GM19463 (cell line): ENCODE data around the gene TNS1.

Experiments used
- ATAC-seq: cut with Tn5 transposase; IDR thresholded peaks from one replicate; pipeline ENCODE4 v1.9.1; 2021; ENCODE audit warnings: mild to moderate bottlenecking, moderate library complexity; ENCODE audit not compliant: unreplicated experiment

Gene TNS1

DNA sequence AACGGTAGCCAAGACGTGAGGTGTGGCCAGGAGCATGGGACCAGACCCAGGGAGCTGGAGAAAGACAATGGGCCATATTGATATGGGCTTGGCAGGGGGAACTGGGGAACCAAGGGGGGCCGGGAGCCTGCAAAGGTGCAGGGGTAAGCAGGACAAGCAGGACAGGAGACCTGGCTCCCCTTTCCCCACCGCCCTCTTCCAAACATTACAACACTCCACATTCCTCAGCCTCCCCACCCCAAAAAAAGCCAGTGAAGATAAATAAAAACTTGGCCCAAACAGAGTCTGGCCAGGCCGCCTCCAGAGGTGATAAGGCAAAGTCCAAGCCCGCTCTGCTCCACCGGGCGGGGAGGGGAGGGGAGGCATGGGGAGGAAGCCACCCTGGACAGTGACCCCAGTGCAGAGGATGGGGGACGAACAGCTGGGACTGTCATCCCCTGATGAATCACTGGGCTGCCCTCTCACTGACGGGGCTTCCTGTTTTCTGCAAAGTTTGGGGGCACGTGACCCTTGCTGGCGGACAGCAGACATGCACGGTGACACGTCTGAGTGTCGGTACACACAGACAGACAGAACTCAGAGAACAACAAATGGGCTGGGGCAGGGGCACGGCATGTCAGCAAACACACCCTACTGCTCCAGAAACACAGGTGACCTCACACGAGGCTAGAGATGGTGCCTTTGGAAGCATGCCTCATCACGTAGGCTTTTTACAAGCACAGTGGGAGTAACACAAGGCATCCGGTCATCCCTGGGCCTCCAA, 100.2 kb downstream of the TNS1 start:
- no peak for ATAC-seq

DNA sequence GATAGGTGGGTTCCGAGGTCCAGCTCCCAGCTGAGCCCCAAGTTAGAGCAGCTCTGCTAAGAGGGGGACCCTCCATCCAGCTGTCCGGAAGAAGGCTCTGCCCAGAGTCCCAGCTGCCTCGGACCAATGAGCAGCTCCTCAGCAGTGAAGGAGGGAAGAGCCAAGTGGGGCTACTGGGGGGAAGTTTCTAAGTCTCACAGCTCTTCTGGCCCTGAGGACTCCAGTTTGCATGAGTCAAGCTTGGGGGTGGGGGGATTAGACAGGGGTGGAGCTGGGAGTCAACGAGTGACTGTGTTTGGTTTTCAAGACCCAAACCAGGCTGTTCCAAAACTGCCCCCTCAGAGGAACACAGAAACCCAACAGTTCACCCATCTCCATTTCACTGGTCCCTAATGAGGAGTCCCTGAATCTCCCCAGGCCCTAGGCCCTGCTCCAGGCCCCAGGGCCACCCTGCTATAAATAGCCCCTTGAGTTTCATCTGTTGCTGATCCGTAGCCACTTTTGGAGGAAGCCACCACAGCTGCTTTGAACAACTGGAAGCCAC, 100.9 kb downstream of the TNS1 start:
- ATAC-seq: no peak

DNA sequence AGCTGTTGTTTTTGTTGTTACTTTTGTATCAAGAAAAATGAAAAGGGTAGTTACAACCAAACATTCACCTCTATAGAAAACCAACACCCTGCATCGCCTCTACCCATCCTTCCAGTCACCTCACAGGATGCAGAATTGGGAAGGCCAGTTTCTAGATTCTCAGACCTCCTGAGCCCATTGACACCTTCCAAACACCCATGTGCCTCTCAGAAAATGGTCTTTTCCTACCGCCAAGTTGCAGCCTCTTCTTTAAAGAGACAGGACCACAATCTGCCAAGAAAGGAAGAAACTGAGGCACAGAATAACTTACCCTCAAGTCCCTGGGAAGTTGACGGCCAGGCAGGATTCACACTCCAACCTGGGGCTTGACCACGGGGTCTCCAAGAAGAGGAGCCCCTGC, 101.4 kb downstream of the TNS1 start:
- no peak for ATAC-seq

DNA sequence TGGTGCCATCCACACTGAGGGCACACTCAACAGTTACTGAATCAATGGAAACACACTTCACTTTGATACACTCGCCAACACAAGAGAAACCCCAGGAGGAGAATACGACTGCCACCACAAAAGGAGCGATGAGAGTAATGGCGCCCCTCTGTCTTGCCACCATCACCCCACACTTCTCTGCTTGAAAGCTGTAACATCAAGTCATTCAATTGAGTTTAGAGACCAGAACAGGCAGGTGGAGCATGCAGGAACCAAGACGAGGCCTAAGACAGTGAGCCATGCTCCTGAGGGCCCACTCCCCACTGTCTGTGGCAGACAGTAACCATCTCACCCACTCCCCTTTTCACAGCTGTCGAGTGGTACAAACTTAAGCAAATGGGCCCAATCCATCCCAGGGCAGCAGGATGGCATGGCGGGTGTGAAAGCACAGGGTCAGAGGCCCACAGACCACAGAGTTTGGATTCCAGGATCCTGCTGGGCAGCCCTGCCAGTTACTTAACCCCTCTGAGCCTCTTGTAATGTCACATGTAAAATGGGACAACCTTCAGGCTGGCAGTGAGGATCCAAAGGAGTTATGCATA, 101.9 kb downstream of the TNS1 start:
- ATAC-seq: no peak

DNA sequence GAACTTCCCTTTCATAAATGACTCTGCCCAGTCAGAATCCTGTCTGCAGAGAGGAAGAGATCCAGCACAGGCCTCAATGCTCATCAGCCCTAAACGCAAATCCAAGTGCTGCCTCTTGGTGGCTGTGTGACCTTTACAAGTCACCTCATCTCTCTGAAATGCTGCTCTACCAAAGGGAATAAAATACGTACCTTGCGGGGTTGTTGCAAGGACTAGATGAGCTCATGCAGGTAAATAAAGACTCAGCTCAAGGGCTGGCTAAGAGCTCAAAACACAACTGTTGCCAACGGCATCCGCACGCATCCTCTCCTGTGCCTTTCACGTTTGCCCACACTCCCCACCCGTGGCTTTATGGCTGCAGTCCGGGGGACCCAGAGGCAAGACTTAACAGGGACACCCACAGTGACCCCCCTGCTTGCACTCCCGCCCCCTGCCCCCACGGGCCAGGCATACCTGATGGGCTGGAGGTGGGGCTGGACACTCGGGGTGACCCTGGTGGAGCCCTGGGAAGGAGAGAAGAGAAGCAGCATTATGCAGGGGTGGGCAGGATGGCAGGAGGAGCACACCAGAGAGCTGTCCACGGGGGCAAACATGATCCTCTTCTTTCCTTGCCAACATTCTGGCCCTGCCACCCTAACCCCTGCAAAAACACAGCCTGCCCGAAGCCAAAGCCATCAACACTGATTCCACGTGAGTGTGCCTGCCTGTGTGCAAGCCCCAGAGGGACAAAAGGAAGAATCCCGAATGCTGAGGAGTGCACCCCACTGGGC, 102.6 kb downstream of the TNS1 start:
- no peak for ATAC-seq

DNA sequence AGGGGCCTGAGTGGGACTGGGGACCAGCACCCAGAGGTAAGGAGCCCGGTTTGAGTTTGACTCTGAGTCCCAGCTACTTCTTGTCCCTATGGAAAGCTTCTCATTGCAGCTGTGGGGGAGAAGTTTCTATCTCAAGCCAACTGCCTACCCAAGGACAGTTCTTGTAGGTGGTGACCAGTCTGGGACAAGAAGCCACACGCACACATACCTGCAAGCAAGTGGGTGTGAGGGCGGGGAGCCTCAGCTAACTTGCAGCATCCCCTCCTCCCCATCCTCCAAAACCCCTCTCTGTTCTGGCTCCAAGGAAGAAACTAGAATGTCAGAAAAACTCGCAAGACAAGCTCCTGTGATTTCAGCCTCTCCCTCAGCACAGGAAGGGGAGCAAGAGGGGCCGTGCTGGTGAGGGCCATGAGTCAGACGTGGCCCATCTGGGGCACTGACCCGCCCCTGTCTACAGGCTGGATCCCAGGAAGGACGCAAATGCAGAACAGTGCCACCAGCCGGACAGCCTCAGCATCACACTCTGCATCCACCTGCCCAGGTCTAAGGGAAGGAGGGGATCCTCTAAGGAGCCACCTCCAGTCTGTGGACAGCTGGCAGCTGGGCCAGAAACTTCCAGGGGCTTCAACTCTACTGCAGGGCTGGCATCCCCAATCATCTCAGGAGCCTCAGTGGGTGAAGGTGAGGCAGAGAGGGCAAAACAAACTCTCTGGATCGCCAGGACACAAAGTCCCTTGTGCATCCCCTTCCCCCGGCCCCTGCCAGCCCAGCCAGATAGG, 103.4 kb downstream of the TNS1 start:
- ATAC-seq: no peak

DNA sequence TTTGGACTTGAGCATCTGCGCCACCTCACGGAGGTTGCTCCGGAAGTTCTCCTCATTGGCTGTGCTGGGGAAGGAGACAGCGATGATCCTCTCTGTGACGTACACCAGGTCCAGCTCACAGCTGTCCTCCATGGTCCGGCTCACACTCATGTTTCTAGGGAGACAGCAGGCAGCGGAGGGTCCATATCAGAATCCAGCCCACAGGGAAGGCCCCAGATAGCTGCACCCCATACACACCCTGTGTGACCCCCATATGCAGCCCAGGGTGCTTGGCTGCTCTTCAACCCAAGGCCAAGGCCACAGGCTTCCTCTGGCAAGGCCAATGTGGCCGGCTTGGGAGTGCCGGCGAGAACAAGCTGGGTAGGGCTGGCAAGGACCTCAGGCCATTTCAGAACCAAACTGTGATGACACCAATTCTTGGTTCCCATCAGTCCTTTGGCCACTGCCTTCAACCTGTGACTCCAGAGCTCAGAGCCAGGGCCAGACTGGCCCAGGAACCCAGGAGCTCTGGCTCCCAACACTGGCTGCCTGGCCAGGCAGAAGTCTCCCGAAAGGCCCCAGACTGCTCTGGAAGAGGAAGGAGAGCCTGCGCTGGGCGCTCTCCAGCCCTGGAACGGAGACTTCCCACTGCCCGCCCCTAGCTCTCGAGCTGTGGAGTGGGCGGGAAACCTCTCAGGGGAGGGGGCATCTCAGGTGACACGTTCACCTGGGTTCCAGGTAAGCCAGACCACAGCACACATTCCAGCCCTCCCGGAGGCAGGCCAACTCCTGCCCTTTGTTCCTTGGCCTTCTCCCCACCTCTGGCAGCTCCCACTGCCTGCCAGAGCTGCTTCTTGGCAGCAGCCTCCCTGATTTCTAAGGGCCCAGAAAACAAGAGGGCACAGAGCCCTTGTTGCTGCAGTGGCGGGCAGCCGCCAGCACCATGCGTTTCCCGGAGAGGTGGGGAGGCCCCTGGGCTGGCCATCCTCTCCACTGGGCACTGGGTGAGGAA, 104.7 kb downstream of the TNS1 start:
- no peak for ATAC-seq

DNA sequence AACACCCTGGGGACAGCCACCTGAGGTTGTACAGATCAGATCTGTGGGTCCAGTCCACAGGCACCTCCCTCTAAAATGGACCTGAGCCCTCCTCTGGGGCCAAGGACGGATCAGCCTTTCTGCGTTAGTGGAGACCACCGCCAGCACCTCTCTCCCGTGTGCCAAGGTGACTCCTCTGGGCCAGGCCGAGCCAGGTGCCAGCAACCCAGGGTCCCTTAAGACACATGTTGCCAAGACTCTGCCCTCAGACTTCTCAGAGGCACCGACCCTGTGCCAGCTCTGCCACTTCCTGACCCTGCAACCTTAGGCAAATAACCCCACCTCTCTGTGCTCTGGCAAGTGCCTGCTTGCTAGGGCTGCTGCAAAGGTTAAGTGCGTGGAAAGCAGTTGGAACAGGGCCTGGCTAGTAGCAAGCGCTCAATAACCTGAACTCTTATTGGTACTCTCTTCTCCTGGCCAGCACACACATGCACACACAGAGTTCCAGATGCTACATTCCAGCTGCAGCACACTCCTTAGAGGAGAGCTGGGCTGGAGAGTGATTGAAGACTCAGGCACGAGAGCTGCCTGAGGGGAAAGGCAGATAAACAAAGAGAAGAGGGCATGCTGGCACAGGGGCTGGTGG, 105.6 kb downstream of the TNS1 start:
- no peak for ATAC-seq

DNA sequence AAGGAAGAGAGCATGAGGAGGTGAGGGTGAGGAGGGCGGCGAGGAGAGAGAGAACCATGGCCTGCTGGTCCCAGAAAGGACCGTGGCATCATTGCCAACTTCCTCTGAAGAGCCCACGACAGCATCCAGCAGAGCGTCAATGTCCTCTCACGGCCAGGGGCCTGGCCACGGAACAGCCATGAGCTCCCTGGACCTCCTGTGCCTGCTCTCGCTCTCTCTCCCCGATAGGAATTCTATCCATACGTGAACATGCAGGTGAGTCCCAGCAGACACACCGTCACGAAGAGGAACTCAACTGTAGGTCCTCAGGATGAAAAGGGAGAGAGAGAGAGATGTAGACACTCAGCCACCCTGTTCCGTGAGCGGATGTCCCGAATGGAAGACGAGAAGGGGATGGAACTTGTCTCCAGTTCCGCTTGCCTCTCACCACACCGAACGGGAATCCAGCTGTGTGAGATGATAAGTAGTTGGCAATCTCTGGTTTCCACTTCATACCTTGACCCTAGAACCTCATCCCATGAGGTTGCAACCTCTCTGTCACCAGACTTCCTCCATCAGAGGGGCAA, 107.6 kb downstream of the TNS1 start:
- ATAC-seq: no peak

DNA sequence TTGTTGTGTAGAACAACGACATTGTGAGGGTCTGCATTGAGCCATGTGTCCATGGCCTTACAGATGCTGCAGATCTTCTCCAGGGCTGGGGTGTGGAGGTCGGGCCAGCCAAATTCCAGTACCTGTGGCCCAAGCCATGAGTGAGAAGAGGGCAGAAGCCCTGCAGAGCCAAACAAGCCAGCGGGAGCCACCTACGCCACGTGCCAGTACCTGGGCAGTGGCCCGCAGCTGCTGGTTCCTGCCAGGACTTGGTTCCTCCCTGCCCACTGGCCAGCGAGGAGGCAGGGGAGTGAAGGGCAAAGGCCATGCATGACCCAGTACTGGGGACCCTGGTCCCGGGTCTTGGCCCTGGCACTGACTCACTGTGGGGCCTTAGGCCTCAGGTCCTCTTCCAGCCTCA, 109.4 kb downstream of the TNS1 start:
- ATAC-seq: no peak

DNA sequence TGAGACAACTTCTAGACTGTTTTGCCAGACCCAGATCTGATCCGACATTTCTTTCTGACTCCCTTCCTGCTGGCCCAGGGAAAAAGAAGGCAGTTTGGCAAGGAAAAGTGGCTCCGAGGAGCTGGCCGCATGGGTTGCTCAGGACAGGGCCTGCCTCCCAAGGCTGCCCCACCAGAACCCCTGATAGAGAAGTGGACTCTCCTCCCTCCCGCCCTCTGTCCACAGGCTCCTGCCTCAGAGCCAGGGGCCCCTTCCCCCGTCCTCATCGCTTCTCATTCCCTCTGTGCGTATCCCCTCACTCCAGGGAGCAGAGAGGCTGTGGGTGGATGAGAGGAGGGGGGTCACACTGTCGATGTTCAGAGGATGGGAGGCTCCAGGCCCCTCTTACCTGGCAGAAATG, 110.2 kb downstream of the TNS1 start:
- ATAC-seq: no peak

DNA sequence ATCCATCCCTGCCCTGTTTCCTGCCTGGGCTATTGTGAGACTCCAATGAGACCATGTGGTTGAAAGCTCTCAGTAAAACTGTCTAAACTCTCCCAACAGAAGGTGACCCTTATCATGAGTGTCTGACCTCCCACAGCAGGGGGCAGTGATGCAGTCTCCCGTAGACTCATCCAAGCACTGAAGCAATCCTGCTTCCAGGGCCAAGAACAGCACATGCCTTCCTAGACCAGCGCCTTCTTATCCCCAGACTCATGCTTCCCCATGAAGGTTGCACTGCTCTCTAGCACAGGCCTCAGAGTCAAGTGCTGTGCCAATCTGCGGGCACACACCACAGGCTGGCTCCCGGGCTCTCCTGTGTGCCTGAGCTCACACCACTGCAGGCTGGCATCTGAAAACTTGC, 112.3 kb downstream of the TNS1 start:
- ATAC-seq: no peak

DNA sequence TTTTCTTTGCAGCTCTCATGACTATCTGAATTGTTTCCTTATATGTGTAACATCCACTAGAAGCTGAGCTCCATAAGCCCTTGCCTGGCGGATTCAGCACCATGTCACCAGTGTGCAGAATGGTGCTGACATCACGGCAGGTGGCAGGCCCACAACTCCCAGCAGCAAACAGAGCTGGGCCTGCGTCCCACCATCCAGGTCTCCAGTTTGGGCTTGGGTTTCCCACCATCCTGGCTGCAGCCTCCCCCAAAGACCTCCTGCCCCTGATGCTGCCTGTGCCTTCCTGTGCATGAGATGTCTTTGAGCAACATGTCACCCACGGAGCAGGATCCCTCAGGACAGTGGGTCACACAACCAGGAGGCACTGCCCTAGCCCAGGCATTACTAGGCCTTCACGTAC, 113.1 kb downstream of the TNS1 start:
- no peak for ATAC-seq

DNA sequence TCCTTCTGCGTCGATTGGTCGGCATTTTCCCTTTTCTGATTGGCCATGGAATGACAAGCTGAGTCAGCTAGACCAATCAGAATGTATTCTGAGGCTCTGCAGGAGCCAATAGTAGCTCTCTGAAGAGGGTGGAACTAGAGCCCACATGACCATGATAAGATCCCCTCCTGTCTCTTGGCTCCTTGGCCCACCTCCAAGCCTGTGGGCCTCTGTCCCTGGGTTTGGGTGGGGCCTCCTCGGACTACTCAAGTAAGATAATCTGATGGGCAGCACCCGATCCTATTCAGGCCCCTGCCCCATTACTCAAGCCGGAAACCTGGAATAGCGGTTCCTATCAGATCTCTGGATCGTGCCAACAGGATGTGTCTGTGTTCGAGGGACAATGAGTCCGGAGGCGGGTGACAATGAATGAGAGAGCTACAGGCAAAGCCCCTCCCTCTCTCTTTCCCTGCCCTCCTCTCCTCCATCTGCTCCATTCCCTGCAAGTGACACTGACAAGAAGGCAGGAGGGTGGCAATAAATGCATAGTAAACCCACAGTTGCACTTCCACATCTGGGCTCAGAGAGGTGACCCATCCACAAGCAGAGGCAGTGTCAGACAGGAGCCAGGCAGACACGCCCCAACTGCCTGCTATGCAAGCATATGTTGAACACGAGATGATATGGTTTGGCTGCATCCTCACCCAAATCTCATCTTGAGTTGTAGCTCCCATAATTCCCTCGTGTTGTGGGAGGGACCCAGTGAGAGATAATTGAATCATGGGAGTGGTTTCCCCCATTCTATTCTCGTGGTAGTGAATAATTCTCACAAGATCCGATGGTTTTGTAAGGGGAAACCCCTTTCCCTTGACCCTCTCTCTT, 114.7 kb downstream of the TNS1 start:
- ATAC-seq: no peak

DNA sequence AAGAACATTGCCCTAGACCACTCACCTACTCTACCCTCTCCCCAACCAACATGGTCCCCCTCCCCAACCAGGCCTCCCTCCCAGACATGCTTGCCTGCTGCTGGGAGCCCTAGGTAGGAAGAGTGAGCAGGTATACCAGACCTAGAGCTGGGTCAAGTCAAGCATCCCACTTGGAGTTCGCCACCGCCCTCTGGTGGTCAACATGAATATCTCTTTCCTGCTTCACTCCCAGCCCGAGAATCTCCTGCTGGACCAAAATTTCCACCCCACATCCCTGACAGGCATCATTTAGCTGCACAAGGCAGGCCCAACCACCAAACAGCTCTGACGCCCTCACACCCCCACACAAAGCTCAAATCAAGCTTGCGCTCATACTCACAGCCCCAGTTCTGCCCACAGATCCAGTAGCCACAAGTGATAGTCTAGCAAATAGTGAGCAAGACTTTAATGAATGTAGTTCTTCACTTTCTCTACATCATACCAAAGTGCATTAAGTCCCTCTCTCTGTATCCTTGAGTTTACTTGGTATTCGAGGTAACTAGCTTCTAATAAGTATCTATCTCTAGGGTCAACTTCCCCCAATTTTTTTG, 116.0 kb downstream of the TNS1 start:
- ATAC-seq: no peak

DNA sequence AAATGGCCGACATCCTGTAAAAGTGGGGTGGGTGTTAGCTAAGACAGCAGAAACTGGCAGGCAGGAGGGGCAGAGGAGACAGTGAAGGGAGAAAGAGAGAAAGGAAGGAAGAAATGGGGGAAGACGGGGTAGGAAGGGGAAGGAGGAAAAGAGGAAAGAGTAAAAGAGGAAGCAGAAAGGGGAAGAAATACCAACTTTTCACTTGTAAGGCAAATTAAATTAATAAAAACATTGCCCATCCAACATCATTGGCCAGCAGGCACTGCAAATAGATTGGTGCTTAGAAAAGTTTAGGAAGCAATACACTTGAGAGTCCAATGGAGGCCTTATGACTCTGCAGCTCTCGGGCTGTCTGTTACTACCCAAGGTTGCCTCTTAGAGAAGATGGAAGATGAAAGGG, 116.7 kb downstream of the TNS1 start:
- no peak for ATAC-seq

DNA sequence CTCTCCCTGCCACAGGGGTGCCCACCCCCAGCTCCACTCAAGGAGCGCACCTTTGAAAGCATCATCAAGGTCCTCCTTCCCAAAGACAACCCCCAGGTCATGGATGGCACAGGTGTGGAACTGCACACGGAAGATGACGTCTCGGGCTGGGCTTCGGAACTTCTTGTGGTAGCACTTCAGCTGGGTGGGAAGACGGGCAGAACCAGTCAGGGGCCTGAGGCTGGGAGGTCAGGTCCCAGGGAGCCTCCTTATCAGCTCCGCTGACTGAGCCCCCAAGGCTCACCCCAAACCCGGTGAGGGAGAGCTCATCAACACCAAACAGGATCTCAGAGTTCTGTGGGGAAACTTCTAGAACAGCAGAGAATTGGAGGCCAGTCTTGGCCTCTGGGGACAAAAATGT, 117.8 kb downstream of the TNS1 start:
- no peak for ATAC-seq

DNA sequence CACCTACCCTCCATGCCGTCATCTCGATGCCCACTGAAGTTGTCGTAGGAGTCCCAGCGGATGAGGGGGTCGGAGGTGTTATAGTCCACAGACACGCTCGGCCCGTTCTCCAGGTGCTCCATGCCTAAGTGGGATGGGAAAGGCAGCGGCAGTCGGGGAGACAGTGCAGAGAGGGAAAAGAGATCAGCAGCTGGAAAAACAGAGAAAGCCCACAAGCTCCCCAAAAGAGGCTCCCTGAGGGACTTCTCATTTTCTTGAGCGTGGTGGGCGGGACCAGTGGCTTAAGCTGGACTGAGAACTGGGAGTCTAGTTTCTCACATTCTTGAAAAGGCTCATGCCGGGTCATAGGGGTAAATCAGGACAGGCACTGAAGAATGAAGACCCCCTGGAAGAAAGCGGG, 121.9 kb downstream of the TNS1 start:
- no peak for ATAC-seq
